AG09309 (cell line): ENCODE results near the gene MICU1.
"Not testable (repeated sequence)": the region's sequence is repeated elsewhere in the genome, so short reads cannot be mapped to it uniquely, and the experiment has no call there.

Experiments
- DNase-seq: peaks from one replicate; pipeline ENCODE4 v3.0.0-alpha.2; 2010; ENCODE audit warnings: low read depth
- H3K4me3 ChIP-seq: 2 replicates; pipeline ENCODE4 v1.5.1; 2011; ENCODE audit warnings: mild to moderate bottlenecking, low read depth, low read length, moderate library complexity; ENCODE audit not compliant: control insufficient read depth
- TF ChIP-seq, protein P1 (sequence below): IDR thresholded peaks from 2 replicates; pipeline ENCODE4 v1.5.1; 2011; ENCODE audit warnings: mild to moderate bottlenecking, low read depth, low read length, inconsistent platforms; ENCODE audit not compliant: insufficient read depth, control insufficient read depth; ENCODE audit errors: missing control alignments

Gene MICU1

DNA sequence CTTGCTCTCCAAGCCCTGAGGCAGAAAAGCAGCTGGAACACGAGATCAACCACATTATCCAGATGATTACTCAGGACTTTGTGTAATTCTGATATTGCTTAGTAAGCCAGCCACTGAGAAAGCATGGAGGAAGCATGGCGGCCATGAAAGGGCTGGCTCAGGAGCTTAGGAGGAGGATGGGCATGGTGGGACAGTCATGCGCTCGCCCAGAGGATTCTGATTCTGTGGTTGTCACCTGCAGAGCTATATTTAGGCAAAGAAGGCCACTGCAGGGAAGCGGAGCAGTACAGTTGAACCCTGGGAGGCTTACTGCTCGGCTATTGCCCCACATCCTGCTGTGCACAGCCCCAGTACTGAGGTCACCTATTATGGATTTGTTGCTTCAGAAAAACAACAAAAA lies 142.4 kb downstream of the MICU1 start:
- TF ChIP-seq, protein P1, sequence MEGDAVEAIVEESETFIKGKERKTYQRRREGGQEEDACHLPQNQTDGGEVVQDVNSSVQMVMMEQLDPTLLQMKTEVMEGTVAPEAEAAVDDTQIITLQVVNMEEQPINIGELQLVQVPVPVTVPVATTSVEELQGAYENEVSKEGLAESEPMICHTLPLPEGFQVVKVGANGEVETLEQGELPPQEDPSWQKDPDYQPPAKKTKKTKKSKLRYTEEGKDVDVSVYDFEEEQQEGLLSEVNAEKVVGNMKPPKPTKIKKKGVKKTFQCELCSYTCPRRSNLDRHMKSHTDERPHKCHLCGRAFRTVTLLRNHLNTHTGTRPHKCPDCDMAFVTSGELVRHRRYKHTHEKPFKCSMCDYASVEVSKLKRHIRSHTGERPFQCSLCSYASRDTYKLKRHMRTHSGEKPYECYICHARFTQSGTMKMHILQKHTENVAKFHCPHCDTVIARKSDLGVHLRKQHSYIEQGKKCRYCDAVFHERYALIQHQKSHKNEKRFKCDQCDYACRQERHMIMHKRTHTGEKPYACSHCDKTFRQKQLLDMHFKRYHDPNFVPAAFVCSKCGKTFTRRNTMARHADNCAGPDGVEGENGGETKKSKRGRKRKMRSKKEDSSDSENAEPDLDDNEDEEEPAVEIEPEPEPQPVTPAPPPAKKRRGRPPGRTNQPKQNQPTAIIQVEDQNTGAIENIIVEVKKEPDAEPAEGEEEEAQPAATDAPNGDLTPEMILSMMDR: no peak
- no peak overlapping the region for H3K4me3 ChIP-seq
- DNase-seq: no peak

DNA sequence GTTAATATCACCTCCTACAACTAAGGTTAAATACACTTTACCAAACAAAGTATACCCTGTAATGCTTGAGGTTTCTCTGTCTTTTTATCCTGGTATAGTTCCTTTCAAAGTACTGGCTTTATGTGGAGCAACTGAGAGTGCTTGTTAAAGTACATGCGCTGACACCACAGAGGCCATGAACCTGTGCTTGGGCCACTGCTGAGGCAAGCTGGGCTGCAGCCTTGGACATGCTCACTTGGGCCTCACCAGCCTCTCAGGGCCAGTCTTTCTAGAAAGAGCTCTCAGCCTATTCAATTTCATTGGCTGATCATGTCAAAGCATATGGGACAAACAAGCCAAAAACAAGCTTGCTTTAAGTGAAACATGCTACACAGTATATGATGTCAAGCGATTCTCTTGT lies 145.0 kb downstream of the MICU1 start:
- TF ChIP-seq, protein P1: no peak
- H3K4me3 ChIP-seq: no peak overlapping the region
- DNase-seq: no peak

DNA sequence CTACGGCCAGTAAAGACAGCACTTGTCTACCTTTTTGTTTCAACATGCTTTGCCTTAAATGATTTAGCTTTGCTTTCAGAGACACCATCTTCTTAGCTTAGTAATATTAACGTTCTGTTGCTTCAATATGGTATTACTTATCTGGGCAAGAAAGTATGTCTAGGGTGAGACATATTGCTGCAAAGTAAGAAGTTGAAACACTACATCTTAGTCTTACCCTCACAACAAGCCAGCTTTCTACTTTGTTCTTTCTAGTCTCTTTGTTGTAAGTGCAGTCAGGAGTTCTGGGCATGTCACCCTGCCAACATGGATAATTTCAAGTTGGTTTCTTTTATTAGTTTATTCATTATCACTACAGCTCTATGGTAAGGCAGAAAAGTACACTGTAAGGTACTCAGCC lies 148.4 kb downstream of the MICU1 start:
- no peak for DNase-seq
- TF ChIP-seq, protein P1: no peak
- no peak overlapping the region for H3K4me3 ChIP-seq

DNA sequence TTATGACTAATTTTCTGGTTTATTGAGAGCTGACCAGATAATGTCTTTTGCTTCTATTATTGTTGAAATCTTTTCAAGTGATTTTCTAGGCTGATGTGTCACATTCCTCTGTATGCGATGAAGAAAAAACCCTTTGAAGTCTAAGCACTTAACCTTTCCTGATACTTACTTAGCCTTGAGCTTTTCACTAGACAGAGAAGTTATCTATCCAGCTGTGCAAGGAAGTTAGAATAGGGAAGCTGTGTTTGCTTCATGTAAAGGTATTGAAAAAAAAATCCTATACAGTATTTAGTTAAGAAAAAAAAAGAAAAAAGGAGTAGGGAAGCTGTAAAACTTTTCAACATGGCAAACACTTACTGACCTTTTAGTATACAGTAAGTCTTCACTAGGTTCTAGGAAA lies 153.6 kb downstream of the MICU1 start:
- TF ChIP-seq, protein P1: no peak
- no peak overlapping the region for H3K4me3 ChIP-seq
- no peak for DNase-seq

DNA sequence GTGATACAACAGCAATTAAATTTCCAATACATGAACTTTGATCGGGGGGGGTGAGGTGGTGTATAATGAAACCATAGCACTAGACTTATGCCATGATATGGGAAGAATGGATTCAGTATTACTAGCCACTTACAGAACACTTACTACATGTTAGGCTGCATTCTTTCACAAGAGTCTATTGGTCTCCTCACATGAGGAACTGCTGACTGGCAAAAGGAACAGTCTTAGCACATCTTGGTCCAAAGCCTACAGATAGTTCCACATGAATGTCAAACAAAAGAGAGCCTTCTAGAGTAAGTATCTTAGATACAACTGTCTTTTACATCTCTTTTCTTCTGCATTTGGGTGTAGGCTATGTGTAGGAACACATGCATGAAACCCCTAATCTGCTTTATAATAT lies 155.2 kb downstream of the MICU1 start:
- no peak for DNase-seq
- H3K4me3 ChIP-seq: no peak overlapping the region
- TF ChIP-seq, protein P1: no peak

DNA sequence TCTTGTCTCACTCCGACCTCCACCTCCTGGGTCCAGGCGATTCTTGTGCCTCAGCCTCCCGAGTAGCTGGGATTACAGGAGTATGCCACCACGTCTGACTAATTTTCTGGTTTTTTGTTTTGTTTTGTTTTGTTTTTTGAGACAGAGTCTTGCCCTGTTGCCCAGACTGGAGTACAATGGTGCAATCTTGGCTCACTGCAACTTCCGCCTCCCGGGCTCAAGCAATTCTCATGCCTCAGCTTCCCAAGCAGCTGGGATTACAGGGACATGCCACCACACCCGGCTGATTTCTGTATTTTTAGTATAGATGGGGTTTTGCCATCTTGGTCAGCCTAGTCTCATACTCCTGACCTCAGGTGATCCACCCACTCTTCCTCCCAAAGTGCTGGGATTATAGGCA lies 158.8 kb downstream of the MICU1 start:
- not testable (repeated sequence) for H3K4me3 ChIP-seq, DNase-seq

DNA sequence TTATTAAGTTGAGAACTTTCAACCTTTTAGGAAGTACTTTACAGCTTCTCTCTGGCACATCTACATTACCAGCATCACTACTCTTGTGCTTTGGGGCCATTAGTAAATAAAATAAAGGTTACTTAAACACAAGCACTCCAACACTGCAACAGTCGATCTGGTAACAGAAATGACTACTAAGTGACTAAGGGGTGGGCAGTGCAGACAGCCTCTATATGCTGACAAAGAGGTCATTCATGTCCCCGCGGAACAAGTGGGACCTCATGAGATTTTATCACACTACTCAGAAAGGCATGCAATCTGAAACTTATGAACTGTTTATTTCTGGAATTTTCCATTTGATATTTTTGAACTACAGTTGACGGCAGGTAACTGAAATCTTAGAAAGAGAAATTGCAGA lies 159.9 kb downstream of the MICU1 start:
- no peak overlapping the region for H3K4me3 ChIP-seq
- no peak for DNase-seq
- TF ChIP-seq, protein P1: no peak
